ENCODE results near the gene PLA2G2F. TPM values are rescaled to one million over a fixed set of nuclear protein-coding genes. Genes with fewer than 3 reads are reported as not detected.
A peak's percentile ranks its signal among the peaks of the same experiment; 100 is the strongest.

Gene PLA2G2F
- total RNA-seq, 1 experiment from 2014 or later: not detected

DNA sequence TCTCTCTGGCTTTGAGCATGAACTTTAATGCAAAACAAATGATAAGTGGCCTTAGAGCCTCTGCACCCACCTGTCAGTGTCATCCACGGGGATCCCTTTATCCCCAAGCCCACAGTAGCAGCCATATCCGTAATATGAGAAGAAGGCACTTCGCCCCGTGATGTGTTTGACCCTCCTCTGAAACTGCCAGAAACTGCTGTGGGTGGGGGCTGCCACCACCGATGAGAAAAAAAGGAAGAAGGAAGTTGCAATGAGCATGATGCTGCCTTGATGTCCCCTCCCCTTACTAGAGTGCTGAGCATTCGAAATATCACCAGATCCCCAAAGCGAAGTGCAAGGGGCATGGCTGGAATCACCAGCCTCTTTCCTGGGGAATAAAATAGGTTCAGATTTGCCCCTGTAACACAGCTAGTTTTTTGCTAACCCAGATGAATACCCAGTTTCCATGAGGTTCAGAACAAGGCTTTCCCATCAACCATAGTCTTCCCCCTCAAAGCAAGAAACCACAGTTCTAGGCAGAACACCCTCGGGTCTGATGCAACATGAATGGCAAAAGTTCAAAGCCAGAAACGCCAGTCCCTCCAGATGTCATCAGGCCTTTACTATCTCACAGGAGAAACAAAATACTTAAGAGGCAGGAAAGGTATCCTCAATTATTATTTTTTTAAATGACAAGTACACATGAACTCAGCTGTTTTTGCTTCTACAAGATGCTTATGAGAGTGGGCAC is 36.0 kb downstream of the PLA2G2F start (continued):
- TF ChIP-seq SMAD4 (CRISPR knock-in tag; IDR thresholded peaks at IDR 0.05): no peak
- no peak for TF ChIP-seq ZNF317 (CRISPR knock-in tag; IDR thresholded peaks at IDR 0.05; ENCODE audit: borderline replicate concordance, low read depth)
- no peak for TF ChIP-seq CREB1 (CRISPR knock-in tag; IDR thresholded peaks at IDR 0.05)
- TF ChIP-seq ZNF263 (CRISPR knock-in tag; IDR thresholded peaks at IDR 0.05; ENCODE audit: low read depth): no peak

DNA sequence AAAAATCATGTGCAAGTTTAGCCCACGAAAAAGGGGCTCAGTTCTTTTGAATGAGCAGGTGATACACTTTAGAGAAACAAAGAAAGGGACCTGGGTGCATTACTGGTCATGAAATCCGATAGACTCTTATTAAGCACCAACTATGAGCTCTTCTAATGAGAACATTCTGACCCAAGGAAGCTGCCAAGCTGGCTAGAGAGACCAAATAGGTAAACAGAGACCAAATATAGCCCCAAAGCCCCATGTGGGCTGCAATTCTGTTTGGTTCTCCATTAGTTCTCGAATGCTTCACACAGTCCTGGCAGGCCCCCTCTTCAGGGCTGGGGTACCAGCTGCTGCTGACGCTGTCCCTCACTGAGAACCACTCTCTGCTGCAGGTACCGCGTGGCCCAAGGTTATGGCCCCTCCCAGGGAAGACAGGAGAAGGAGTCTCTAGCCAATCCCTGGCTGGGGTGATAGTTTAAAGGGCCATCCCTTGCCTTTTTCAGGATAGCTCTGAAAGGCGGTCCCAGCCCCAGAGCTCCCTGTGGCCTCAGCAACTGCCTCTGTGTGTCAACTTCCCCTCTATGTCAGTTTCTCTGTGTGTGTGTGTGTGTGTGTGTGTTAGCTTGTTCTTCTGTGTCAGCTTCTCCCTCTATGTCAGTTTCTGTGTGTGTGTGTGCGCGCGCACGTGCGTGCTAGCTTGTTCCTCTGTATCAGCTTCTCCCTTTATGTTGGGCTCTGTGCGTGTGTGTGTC is 39.7 kb downstream of the PLA2G2F start:
- TF ChIP-seq, protein P1, sequence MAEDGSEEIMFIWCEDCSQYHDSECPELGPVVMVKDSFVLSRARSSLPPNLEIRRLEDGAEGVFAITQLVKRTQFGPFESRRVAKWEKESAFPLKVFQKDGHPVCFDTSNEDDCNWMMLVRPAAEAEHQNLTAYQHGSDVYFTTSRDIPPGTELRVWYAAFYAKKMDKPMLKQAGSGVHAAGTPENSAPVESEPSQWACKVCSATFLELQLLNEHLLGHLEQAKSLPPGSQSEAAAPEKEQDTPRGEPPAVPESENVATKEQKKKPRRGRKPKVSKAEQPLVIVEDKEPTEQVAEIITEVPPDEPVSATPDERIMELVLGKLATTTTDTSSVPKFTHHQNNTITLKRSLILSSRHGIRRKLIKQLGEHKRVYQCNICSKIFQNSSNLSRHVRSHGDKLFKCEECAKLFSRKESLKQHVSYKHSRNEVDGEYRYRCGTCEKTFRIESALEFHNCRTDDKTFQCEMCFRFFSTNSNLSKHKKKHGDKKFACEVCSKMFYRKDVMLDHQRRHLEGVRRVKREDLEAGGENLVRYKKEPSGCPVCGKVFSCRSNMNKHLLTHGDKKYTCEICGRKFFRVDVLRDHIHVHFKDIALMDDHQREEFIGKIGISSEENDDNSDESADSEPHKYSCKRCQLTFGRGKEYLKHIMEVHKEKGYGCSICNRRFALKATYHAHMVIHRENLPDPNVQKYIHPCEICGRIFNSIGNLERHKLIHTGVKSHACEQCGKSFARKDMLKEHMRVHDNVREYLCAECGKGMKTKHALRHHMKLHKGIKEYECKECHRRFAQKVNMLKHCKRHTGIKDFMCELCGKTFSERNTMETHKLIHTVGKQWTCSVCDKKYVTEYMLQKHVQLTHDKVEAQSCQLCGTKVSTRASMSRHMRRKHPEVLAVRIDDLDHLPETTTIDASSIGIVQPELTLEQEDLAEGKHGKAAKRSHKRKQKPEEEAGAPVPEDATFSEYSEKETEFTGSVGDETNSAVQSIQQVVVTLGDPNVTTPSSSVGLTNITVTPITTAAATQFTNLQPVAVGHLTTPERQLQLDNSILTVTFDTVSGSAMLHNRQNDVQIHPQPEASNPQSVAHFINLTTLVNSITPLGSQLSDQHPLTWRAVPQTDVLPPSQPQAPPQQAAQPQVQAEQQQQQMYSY (CRISPR knock-in tag; IDR thresholded peaks at IDR 0.05): no peak
- no peak for TF ChIP-seq ZNF425 (CRISPR knock-in tag; conservative IDR thresholded peaks at IDR 0.05)
- no peak for TF ChIP-seq CBFB (CRISPR knock-in tag; IDR thresholded peaks at IDR 0.05; ENCODE audit: low read depth)
- TF ChIP-seq, protein P2, sequence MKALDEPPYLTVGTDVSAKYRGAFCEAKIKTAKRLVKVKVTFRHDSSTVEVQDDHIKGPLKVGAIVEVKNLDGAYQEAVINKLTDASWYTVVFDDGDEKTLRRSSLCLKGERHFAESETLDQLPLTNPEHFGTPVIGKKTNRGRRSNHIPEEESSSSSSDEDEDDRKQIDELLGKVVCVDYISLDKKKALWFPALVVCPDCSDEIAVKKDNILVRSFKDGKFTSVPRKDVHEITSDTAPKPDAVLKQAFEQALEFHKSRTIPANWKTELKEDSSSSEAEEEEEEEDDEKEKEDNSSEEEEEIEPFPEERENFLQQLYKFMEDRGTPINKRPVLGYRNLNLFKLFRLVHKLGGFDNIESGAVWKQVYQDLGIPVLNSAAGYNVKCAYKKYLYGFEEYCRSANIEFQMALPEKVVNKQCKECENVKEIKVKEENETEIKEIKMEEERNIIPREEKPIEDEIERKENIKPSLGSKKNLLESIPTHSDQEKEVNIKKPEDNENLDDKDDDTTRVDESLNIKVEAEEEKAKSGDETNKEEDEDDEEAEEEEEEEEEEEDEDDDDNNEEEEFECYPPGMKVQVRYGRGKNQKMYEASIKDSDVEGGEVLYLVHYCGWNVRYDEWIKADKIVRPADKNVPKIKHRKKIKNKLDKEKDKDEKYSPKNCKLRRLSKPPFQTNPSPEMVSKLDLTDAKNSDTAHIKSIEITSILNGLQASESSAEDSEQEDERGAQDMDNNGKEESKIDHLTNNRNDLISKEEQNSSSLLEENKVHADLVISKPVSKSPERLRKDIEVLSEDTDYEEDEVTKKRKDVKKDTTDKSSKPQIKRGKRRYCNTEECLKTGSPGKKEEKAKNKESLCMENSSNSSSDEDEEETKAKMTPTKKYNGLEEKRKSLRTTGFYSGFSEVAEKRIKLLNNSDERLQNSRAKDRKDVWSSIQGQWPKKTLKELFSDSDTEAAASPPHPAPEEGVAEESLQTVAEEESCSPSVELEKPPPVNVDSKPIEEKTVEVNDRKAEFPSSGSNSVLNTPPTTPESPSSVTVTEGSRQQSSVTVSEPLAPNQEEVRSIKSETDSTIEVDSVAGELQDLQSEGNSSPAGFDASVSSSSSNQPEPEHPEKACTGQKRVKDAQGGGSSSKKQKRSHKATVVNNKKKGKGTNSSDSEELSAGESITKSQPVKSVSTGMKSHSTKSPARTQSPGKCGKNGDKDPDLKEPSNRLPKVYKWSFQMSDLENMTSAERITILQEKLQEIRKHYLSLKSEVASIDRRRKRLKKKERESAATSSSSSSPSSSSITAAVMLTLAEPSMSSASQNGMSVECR (CRISPR knock-in tag; IDR thresholded peaks at IDR 0.05; ENCODE audit: borderline replicate concordance): no peak
- no peak for TF ChIP-seq E2F4 (CRISPR knock-in tag; IDR thresholded peaks at IDR 0.05; ENCODE audit: borderline replicate concordance, low read depth)
- TF ChIP-seq TP53 (CRISPR knock-in tag; IDR thresholded peaks at IDR 0.05): no peak
- no peak for TF ChIP-seq ZBTB21 (CRISPR knock-in tag; IDR thresholded peaks at IDR 0.05; ENCODE audit: borderline replicate concordance)
- no peak for TF ChIP-seq IRF2 (CRISPR knock-in tag; IDR thresholded peaks at IDR 0.05; ENCODE audit: borderline replicate concordance, low read depth)
- TF ChIP-seq ZNF232 (CRISPR knock-in tag; IDR thresholded peaks at IDR 0.05): no peak
- TF ChIP-seq, protein P3, sequence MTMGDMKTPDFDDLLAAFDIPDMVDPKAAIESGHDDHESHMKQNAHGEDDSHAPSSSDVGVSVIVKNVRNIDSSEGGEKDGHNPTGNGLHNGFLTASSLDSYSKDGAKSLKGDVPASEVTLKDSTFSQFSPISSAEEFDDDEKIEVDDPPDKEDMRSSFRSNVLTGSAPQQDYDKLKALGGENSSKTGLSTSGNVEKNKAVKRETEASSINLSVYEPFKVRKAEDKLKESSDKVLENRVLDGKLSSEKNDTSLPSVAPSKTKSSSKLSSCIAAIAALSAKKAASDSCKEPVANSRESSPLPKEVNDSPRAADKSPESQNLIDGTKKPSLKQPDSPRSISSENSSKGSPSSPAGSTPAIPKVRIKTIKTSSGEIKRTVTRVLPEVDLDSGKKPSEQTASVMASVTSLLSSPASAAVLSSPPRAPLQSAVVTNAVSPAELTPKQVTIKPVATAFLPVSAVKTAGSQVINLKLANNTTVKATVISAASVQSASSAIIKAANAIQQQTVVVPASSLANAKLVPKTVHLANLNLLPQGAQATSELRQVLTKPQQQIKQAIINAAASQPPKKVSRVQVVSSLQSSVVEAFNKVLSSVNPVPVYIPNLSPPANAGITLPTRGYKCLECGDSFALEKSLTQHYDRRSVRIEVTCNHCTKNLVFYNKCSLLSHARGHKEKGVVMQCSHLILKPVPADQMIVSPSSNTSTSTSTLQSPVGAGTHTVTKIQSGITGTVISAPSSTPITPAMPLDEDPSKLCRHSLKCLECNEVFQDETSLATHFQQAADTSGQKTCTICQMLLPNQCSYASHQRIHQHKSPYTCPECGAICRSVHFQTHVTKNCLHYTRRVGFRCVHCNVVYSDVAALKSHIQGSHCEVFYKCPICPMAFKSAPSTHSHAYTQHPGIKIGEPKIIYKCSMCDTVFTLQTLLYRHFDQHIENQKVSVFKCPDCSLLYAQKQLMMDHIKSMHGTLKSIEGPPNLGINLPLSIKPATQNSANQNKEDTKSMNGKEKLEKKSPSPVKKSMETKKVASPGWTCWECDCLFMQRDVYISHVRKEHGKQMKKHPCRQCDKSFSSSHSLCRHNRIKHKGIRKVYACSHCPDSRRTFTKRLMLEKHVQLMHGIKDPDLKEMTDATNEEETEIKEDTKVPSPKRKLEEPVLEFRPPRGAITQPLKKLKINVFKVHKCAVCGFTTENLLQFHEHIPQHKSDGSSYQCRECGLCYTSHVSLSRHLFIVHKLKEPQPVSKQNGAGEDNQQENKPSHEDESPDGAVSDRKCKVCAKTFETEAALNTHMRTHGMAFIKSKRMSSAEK (CRISPR knock-in tag; IDR thresholded peaks at IDR 0.05; ENCODE audit: borderline replicate concordance): no peak
- TF ChIP-seq NFYB (CRISPR knock-in tag; conservative IDR thresholded peaks at IDR 0.05; ENCODE audit: low read depth): no peak
- no peak for TF ChIP-seq ZNF416 (CRISPR knock-in tag; IDR thresholded peaks at IDR 0.05)
- TF ChIP-seq RORB (CRISPR knock-in tag; IDR thresholded peaks at IDR 0.05): no peak
- no peak overlapping the region for H3K27ac Mint-ChIP-seq
- H3K9me3 Mint-ChIP-seq: peaks cover 14% of the 10 kb centered on the region
- CTCF ChIA-PET: interaction anchor here (1.0 to 2.6 kb wide), 10 partner anchors 13 to 316 kb away, joined by 3 to 8 read pairs (median 4); no protein-coding TSS in a partner anchor
- POLR2A ChIA-PET: no interaction called here
- peaks cover 6% of the 10 kb centered on the region; the same call in 1 of the 2 replicates for H3K4me1 Mint-ChIP-seq
- no peak for DNase-seq (ENCODE audit: low spot score)
- no peaks in the 10 kb centered on the region for H3K36me3 Mint-ChIP-seq
- peak; percentile 47 for ATAC-seq
- no peak overlapping the region for H3K4me3 Mint-ChIP-seq
- H3K27me3 Mint-ChIP-seq (ENCODE audit: low read depth): peaks cover 39% of the 10 kb centered on the region
